HG02571 (cell line): ENCODE measurements around the gene HUS1.
"Not testable (repeated sequence)": the region's sequence is repeated elsewhere in the genome, so short reads cannot be mapped to it uniquely, and the experiment has no call there.

ENCODE experiments used
- ATAC-seq: cut with Tn5 transposase; IDR thresholded peaks from one replicate; pipeline ENCODE4 v1.9.1; 2021; ENCODE audit warnings: mild to moderate bottlenecking, moderate library complexity; ENCODE audit not compliant: unreplicated experiment

HUS1 gene

DNA sequence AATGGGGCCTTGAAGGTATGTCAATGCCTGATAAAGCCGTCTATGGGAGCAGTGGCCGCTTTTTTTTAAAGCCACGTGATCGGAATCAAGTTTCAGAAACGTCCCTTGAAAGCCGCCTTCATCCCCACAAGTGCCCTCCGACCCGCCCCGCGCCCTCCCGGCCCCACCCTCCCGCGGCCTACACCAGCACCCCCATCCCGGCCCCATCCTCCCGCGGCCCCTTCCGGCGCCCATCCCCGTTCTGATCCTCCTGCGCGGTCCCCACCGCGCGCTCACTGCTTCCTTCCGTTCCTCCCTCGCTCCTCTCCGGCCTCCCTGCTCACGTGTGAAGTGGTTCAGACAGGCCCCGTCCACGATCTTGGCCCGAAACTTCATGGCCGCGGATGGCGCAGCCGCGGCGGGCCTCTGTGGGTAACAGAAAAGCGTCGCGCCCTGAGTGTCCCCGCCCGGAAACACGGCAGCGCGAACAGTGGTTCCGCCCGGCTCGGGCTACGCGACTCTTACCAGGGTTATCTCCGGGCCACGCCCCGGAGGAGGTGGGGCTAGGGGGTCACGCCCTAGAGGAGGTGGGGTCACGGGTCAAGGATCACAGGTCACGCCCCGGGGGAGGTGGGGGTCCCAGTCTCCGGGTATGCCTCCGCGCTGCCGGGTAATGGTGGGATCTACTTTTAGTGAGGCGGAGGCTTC lies at the start of gene HUS1:
Gene HUS1, minus strand, starts transcription at position 471 of the 687 bp plus-strand sequence. Its CDS starts 96 bp downstream, at position 375.
- ATAC-seq, result peak; percentile 98

DNA sequence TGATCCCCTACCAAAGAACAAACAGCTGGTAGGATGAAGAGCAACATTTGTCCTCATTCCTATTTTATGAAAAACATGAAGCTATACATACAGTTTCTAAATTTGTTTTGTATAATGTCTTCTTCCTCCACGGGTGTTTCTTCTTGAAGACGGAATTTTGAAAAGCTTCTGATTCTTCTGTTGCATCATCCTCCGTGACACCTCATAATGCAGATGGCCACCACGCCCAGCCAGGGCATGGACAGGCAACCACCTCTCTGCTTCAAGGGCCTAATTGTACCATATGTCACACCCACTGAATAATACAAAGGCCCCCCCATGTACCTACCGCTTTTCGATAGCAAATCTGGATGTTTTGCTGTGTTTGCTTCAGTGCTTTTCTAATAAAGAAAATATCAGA lies 49.5 kb upstream of the HUS1 start, which contains the start of gene SUN3:
Gene SUN3, minus strand, starts transcription at position 170 of the 400 bp plus-strand sequence. Its CDS starts 169 bp downstream, at position 1.
- no peak for ATAC-seq

GRCh38 chr7:48025624-48026023 lies 46.2 kb upstream of the HUS1 start:
- no peak for ATAC-seq

DNA sequence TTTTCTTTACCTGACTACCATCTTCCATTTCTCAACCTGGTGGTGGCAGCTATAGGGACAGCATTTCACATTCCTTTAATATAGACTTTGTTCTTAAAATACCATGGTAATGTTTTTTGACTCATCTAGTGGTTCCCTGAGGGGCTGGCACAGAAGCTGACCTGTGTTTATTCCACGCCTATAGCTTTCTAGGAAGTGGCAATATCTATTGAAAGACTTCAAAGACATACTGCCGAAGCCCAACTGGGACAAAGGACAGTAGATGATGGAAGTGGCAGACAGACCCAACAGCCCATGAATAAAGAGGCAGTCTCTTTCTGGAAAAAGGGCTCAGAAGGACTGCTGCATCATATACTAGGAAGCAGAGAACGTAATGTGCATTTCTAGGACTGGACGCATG lies 38.3 kb upstream of the HUS1 start:
- ATAC-seq, result no peak

DNA sequence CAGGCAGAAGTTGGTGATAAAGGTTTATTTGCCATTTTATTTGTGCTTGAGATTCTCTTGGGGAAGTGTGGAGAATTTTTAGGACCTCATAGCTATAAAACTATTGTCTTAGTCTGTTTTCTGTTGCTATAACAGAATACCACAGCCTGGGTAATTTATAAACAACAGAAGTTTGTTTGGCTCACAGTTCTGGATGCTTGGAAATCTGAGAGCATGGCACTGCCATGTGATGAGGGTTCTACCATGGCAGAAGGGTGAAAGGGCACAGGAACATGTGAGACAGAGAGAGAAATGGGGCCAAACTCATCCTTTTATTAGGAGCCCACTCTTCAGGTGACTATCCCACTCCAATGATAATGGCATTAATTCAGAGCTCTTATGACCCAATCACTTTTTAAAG lies 37.2 kb upstream of the HUS1 start:
- ATAC-seq, result no peak

DNA sequence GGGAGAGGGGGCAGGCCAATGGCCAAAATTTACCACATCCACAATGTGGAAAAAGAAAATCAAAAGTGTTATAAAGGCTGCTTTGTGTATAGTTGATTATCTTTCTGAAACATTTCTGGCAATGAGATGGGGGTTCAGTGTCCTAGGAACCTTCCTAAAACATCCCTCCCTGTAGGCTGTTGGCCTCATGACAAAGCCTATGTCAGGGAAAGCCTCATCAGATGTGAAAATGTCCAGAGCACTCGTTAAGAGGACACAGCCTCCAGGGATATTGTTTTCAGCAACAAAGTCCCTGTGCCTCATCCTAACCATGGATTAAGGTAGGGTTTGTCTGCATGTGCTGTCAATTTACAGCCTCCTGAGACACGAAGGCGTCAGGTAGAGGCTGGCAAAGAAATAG lies 32.5 kb upstream of the HUS1 start:
- no peak for ATAC-seq

GRCh38 chr7:48011323-48011722 lies 31.9 kb upstream of the HUS1 start:
- no peak for ATAC-seq

DNA sequence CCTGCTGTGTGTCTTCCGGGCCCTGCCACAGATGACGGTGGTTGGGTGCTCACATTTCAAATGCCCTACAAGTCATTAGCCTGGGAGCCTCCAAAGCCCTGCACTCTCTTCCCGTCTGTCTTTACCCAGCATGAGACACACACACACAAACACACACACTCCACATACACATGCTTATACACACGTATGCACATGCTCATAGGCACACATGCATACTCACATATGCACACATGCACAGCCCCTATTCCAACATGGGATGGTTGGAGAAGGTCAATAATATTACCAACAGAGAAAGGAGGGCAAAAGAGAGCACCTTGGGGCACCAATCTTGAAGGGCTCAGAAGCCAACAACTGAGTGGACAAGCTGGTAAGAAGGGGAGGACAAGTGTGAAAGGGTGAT lies 30.5 kb upstream of the HUS1 start:
- ATAC-seq, result no peak

DNA sequence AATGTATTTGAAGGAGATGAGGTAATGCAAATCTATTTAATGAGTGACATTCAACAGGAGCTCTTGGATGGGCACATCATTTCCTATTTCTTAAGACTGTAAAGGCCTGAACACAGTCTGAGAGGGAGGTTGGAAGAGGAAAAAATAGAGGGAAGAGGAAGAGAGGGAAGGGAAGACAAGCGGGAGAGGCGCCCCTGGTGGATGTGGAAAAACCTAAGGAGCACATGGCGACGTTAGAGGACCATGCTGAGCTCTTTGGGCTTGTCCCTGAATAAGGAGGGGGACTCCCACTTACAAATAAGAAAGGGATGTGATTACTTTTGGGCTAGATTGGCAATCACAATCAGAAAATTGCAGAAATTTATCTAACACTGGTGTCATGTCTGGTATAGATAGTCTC lies 29.8 kb upstream of the HUS1 start:
- no peak for ATAC-seq

GRCh38 chr7:48006866-48007265 lies 27.5 kb upstream of the HUS1 start:
- no peak for ATAC-seq

DNA sequence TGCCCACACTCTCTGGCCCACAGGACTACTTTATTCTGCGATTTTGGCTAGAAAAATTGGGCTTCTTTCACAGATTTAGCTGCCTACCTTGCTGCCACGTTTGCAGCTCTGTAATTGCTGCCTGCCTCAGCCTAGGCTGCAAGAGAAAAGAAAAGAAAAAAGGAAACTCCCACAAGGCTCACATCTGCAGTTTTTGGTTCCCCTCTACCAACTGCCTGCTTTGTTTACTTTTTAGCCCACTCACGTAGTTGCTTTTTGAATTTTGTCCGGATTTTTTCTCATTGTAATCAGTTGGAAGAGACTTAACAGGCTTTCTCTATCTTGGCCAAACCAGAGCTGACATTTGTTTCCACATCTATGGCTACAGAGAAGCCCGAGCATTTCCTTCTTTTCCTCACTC lies 25.2 kb upstream of the HUS1 start:
- ATAC-seq, result peak; percentile 88

DNA sequence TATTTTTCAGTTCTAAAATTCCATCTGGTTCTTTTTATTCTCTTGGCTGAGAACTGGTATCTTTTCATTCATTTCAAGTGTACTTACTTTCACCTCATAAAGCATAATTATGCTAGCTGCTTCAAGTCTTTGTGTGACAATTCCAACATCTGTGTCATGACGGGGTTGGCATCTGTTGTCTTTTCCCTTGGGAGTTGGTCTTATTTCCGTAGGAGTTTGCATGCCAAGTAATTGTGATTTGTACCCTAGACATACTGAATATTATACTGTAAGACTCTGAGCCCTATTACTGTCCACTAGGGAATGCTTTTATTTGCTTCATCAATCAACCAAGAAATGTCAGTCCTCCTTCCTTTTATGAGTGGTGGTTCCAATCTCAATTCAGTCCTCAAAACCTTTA lies 24.6 kb upstream of the HUS1 start:
- no peak for ATAC-seq

GRCh38 chr7:48000164-48000563 lies 20.7 kb upstream of the HUS1 start:
- ATAC-seq, result not testable (repeated sequence)

- no peak for ATAC-seq
These were observed 20.0 kb upstream of the HUS1 start for GRCh38 chr7:47999413-47999812.

- ATAC-seq, result no peak
These were observed 13.0 kb upstream of the HUS1 start for GRCh38 chr7:47992446-47992845.

DNA sequence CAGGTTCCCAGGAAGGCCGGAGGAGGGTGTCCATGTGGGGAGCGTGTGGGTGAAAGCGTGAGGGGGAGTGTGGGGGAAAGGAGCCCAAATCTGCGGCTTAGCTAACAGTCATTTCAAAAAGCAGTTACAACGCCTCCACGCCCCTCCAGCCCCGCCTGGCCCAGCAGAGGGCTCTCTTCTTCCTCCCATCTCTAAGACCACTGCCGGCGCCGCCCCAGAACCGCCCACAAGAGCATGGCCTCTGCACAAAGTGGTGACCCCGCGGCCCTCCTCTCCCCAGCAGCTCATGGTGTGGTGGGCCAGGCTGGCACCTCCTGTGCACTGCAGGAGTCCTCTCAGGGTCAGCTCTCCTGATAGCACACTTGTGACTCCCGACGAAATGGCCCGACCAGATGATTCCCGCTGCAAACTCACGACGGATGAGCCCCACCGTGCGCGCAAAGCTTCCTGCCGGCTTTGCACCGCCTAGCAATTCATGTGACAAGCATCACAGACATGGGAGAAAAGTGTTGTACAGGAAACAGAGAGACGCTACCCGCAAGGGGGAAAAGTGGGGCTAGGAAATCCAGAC lies 12.4 kb upstream of the HUS1 start:
- peak; percentile 100 for ATAC-seq

GRCh38 chr7:47991270-47991669 lies 11.9 kb upstream of the HUS1 start:
- ATAC-seq, result no peak

DNA sequence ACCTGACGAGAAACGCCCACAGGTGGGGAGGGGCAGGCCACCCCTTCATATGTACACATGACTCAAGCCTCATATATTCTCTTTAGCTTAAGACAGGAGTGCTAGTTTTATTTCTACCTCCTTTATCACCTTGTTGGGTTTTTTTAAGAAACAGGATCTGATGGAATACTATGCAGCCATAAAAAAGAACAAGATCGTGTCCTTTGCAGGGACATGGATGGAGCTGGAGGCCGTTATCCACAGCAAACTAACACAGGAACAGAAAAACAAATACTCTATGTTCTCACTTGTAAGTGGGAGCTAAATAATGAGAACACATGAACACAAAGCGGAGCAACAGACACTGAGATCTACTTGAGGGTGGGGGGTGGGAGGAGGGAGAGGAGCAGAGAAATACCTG lies 11.2 kb upstream of the HUS1 start:
- no peak for ATAC-seq

DNA sequence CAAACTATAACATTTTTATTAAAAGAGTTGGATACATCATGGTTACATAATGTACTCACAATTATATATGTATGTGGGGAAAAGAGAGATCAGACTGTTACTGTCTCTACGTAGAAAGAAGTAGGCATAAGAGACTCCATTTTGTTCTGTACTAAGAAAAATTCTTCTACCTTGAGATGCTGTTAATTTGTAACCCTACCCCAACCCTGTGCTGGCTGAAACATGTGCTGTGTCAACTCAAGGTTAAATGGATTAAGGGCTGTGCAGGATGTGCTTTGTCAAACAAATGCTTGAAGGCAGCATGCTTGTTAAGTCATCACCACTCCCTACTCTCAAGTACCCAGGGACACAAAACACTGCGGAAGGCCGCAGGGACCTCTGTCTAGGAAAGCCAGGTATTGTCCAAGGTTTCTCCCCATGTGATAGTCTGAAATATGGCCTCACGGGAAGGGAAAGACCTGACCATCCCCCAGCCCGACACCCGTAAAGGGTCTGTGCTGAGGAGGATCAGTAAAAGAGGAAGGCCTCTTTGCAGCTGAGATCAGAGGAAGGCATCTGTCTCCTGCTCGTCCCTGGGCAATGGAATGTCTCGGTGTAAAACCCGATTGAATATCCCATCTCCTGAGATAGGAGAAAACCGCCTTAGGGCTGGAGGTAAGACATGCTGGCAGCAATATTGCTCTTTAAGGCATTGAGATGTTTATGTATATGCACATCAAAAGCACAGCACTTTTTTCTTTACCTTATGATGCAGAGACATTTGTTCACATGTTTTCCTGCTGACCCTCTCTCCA lies 10.4 kb upstream of the HUS1 start:
- ATAC-seq, result not testable (repeated sequence)

- no peak for ATAC-seq
These were observed 9.3 kb upstream of the HUS1 start for GRCh38 chr7:47988496-47989386.

DNA sequence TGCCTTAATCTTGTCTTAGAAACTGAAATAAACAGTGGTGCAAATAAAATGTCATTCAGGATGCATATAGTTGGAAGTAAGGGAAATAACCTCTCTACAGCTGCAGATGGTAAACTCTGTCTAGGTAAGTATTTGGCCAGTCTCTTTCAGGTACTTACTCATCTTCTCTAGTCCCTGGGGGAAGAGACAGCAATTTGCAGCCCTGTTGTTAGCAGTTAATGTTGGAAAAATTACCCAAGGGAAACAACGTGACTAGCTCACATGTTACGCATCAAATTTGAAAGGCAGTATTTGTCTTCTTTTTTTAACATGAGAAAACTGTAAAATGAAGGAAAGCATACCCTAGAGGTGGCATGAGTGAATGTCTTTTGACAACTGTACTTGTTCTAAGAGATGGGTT lies 3.2 kb upstream of the HUS1 start:
- ATAC-seq, result no peak
